NCI-H1105 (cell line): Measurements from ENCODE around the gene TAF4.
"Not testable (repeated sequence)": the region's sequence is repeated elsewhere in the genome, so short reads cannot be mapped to it uniquely, and the experiment has no call there.

Experiments used
- DNase-seq: peaks from one replicate; lab custom pipeline; 2025; lab: John Stamatoyannopoulos, UW

TAF4 gene, protein sequence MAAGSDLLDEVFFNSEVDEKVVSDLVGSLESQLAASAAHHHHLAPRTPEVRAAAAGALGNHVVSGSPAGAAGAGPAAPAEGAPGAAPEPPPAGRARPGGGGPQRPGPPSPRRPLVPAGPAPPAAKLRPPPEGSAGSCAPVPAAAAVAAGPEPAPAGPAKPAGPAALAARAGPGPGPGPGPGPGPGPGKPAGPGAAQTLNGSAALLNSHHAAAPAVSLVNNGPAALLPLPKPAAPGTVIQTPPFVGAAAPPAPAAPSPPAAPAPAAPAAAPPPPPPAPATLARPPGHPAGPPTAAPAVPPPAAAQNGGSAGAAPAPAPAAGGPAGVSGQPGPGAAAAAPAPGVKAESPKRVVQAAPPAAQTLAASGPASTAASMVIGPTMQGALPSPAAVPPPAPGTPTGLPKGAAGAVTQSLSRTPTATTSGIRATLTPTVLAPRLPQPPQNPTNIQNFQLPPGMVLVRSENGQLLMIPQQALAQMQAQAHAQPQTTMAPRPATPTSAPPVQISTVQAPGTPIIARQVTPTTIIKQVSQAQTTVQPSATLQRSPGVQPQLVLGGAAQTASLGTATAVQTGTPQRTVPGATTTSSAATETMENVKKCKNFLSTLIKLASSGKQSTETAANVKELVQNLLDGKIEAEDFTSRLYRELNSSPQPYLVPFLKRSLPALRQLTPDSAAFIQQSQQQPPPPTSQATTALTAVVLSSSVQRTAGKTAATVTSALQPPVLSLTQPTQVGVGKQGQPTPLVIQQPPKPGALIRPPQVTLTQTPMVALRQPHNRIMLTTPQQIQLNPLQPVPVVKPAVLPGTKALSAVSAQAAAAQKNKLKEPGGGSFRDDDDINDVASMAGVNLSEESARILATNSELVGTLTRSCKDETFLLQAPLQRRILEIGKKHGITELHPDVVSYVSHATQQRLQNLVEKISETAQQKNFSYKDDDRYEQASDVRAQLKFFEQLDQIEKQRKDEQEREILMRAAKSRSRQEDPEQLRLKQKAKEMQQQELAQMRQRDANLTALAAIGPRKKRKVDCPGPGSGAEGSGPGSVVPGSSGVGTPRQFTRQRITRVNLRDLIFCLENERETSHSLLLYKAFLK

DNA sequence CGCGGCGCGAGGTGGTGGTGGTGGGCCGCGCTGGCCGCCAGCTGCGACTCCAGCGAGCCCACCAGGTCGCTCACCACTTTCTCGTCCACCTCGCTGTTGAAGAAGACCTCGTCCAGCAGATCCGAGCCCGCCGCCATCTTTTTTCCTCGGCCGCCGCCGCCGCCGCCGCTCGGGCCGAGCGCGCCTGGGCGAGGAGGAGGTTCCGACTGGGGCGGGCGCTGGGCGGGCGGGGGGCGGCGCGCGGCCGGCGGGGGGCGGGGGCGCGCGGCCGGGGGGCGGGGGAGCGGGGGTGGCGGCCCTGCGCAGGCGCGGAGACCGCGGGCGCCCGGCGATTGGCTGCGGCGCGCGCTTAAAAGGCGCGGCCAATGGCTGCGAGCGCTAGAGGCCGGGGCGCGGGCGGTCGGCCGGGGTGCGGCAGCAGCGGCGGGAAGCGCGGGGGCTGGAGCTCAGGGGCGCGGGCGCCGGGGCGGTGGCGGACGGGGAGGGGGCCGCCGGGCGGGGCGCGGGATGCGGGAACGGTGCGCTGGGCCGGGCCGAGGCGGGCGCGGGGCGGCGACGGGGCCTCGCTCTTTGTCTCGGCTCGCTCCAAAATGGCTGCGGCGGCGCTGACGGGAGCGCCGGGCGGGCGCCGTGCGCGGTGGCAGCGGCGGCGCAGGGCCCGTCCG, at the start of gene TAF4:
Gene TAF4, minus strand, starts transcription at position 208 of the 665 bp plus-strand sequence. Its CDS starts 71 bp downstream, at position 137.
- DNase-seq: peak; percentile 66

DNA sequence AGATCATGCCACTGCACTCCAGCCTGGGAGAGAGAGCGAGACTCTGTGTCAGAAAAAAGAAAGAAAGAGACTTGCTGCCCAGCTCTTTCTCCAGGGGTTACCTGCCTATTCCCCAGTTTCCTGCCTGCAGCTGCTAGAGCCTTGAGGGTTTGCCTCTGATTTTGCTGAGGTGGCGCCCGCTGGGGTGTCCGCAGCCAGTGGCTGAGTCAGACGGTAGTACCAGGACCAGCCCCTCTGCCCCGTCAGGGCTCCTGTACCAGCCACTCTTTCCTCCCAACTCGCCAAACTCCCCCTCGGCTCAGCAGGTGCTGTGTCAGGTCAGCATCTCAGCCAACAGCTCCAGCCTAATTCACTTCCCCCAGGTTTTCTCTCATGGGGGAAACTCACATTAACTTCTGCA, 49.2 kb upstream of the TAF4 start:
- DNase-seq: no peak

DNA sequence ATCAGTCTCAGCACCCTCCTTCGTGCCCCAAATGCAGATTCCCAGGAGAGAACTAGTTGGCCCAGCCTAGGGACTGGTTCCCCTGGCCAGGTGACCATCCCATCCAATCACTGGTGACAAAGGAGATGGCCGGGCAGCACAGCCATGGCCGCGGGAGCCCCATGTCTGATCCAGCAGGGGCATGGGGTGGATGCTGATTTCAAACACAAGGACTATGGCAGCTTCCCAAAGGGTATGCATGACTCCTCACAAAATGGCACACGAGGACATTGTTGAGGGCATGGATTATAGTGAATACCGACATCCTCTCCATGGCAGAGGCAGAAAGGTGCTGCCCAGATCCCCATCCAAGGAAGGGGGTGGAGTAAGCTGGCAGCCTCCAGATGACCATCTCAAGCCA, 46.7 kb upstream of the TAF4 start:
- no peak for DNase-seq

DNA sequence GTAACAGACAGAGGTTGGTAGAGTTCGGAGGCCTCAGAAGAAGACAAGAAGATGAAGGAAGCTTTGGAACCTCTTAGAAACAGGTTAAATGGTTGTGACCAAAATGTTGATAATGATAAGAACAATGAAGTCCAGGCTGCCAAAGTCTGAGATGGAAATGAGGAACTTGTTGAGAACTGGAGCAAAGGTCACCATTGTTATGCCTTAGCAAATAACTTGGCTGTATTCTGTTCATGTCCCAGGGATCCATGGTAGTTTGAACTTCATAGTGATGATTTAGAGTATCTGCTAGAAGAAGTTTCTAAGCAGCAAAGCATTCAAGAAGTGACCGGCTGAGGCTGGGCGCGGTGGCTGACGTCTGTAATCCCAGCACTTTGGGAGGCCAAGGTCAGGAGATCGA, 45.5 kb upstream of the TAF4 start:
- no peak for DNase-seq

DNA sequence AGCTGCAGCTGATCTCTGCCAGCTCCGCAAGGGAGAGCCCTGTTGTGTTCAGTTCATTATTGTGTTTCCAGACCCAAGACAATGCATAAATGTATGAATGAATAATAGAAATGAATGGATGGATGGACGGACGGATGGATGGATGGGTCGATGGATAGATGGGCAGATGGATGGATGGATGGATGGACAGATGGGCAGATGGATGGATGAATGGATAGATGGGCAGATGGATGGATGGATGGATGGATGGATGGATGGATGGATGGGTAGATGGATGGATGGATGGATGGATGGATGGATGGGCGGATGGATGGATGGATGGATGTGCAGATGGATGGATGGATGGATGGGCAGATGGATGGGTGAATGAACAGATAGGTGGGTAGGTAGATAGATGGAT, 39.9 kb upstream of the TAF4 start:
- DNase-seq: no peak

DNA sequence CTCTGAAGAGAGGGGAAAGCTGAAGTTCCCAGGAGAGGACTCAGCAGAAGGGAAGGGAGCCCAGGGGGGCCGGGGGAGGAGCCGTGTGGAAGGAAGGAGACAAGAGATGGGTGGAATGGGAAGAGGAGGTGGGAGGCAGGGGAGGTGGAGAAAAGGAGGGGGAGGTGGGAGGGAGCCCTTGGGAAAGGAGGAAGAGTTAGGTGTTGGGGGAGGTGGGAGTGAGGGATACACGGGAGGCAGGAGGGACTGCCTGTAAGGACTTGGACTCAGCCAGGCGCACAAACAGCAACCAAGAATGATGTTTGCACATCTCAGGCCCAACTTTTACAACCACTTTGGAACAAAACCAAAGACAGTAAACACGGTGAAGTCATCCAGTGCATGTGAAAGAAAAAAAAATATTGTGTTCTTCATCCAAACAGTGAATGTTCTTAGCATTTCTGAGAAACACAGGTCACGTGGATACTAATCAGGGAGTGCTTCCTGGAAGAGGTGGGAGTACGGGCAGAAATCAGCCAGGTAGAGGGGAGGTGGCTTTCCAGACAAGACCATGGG, 39.2 kb upstream of the TAF4 start:
- no peak for DNase-seq

DNA sequence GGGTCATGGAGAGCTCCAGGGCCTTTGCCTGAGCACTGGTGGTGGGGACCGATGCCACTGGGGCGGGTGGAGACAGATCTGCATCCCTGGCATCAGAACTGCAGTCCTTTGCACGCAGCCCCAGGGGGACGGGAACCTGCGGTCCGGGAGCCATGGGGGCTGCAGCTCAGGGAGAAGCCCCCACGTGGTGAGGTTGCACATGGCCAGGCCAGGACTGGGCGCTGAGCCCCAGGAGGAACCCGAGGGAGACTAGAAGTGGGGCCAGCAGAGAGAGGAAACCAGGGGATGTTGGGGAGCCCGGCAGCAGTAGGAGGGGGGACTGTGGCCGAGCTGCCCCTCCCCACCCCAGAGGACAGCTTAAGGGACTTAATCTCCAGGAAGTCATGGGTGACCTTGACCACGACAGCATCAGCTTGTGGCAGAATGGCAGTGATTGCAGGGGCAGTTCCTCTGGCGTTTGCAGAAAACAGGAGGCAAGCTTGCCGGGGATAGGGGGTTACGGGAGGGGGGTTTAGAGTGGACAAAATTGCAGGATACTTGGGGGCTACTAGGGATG, 38.6 kb upstream of the TAF4 start:
- no peak for DNase-seq

DNA sequence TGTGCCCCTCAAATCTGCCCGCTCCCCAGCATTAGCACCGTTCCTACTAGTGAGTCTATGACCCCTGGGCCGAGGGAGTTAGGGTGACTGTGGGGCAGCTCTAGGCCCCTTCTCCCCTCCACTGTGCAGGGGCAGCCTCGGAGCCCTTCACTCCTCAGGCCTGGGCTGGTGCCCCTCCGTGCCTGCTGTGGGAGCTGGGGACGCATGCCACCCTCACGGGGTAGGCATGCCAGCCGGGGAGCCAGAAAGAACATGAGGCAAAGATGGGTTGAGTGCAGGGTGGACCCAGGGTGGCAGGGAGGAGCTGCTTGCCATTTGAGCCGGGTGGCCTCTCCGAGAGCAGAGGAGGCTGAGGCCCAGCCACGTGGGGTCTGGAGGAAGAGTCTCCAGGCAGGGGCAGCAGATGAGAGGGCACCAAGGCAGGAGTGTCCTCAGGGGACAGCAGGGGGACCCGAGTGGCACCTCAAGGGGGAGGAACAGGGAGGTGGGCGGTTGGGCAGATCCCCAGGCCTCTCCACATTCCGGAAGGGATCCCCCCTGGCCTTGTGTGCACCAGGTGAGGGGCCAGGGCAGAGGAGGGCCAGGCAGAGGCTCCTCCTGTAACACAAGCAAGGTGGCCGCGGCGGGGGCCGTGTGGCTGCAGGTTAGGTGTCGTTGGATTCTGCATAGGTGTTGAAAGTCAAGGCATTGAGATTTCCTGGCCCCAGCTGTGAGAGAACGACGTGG, 38.0 kb upstream of the TAF4 start:
- DNase-seq: no peak

DNA sequence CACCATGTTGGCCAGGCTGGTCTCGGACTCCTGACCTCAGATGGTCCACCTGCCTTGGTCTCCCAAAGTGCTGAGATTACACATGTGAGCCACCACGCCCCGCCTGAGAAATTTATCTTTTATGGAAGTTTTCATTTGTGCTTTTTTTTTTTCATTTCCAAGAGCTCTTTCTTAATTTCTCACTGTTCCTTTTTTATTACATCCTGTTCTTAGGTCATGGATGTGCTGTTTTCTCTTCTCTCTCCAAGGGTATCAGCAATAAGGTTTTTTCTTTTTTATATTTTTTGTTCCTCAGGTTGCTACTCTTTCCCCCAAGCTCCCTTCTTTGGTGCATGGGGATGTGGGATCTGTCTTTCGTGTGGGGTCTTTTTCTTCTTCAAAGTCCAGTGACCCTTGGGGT, 35.4 kb upstream of the TAF4 start:
- DNase-seq: no peak

DNA sequence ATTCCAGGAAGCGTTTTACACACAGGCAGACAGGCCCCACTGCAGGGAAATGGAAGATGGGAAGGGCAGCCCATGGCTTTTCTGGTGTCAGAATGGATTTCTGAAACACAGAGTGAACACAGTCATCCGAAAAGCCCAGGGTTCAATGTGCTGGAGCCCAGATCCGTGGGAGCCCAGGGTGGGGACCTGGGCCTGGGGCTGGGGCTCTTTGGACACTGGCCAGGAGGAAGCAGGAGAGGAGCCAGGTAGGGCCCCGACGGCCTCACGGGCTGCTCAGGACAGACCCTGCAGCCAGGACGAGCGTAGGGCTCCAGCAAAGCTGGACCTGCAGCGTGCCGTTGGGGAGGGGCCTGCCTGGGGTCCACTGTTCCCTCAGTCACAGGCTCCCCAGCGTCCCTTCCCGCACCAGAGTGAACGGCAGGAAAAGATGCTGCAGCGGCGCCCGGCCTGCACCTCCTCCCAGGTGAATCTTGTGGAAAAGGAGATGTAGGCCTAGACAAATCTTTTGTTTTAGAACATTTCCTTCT, 32.3 kb upstream of the TAF4 start:
- no peak for DNase-seq

DNA sequence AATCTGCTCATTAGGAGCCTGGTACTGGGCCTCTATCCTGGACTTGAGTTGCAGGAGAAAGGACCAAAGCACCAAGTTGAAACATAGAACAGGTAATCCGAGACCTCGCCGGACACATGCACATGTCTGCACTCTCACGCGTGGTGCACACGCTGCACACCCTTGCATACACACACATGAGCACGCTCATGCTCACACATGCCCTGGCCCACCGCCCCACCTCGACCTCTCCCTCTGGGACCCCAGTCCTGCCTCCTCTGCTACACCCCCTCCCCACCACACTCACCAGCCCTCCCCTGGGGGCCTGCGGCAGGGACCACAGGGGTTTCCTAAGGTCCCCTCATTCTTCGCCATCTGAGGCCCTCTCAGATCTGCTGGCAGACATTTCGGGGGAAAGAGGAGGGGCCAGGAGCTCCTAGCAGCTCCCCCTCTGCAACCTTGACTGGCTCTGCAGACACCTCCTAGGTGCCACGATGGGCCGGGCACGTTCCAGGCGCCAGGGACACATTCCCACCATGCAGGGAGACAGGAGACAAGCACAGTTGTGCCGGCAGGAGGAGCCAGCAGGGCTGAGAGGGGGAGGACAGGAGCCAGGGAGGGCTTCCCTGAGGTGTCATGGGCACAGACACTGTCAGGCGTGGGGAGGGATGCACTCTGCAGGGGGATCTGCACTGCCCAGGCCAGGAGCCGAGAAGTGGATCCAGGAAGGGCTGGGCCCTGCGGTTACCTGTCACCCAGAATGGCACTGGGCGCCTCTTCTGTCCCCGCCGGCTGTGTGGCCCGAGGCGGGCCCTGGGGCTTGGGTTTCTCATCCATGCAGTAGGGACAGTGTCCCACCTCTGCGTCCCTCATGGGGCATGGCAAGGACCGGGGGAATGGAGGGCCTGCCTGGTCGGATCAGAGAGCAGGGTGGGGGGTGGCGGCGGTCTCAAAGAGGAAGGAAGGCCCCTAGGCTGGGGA, 31.0 kb upstream of the TAF4 start:
- no peak for DNase-seq

DNA sequence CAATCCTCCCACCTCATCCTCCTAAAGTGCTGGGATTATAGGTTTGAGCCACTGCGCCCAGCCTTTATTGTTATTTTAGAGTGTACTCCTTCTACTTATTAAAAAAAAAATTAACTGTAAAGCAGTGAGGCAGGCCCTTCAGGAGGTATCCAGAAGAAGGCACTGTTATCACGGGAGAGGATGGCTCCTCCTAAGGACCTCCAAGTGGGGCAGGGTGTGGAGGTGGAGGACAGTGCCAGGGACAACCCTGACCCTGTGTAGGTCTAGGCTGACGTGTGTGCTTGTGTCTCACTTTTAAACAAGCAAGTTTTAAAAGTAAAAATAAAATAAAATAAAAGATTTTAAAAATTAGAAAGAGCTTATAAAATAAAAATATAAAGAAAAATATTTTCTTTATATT, 23.7 kb upstream of the TAF4 start:
- no peak for DNase-seq

DNA sequence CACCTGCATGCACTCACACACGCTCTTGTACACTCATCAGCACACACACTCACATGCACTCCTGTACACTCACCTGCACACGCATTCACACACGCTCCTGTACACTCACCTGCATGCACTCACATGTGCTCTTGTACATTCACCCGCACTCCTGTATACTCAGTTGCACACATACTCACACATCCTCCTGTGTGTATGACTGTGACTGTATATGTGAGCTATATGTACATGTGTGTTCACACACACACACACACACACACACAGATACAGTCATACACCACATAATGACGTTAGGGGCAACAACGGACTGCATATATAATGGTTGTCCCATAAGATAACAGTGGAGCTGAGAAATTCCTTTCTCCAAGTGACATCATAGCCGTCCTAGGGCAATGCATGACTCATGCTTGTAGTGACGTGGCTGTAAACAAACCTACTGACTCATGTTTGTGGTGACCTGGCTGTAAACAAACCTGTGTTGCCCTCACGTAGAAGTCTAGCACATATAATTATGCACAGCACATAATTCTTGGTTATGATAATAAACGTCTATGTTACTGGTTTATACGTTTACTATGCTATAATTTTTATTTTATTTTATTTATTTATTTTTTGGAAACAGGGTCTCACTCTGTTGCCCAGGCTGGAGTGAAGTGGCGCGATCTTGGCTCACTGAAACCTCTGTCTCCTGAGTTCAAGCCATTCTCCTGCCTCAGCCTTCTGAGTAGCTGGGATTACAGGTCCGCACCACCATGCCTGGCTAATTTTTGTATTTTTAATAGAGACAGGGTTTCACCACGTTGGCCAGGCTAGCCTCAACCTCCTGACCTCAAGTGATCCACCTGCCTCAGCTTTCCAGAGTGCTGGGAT, 22.8 kb upstream of the TAF4 start:
- DNase-seq: no peak

DNA sequence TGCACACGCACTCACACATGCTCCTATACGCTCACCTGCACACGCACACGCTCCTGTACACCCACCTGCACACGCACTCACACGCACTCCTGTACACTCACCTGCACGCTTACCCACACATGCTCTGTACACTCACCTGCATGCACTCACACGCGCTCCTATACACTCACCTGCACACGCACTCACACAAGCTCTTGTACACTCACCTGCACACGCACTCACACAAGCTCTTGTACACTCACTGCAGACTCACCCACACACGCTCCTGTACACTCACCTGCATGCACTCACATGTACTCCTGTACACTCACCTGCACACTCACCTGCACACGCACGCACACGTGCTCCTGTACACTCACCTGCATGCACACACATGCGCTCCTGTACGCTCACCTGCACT, 22.0 kb upstream of the TAF4 start:
- no peak for DNase-seq

DNA sequence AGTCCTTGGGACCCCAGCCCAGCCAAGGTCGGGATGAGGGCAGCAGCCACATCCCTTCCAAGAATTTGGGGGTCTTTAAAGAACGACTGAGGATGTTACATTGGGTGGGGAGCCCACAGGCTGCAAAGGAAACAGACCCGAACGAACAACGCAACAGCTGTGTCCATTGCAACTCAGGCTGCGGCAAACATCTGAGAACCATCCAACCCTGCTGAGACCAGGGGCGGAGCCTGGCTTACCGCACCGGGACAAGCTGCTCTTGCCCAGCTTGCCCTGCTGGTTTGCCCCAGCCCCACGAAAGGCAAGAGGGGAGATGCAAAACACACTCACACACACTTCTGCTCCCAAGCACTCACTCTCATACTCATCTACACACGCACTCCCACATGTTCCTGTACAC, 21.5 kb upstream of the TAF4 start:
- no peak for DNase-seq

DNA sequence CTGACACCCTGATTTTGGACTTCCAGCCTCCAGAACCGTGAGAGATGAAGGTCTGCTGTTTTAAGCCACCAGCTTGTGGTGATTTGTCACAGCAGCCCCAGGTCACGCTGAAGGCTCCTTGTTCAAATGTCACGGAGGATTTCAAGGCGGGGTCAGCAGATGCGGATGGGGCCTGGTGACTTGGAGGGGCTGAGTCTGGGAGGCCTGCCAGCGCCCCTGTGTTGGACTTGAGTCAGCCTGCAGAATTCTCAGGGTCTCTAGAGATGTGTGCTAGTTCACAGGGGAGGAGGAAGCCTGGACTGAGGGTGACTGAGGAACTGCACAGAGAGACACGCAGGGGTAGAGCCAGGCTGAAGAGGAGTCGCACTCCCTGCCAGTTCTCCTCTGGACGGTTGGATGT, 19.5 kb upstream of the TAF4 start:
- no peak for DNase-seq

DNA sequence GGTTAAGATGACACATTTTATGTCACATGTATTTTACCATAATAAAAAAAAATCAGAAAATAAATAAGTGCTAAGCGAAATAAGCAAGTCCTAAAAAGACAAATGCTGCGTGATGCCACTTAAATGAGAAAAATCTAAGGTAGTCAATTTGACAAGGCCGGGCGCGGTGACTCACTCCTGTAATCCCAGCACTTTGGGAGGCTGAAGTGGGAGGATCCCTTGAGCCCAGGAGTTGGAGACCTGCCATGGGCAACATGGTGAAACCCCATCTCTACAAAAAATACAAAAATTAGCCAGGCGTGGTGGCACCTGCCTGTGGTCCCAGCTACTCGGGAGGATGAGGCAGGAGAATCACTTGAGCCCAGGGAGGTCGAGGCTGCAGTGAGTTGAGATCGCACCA, 18.5 kb upstream of the TAF4 start:
- DNase-seq: not testable (repeated sequence)

DNA sequence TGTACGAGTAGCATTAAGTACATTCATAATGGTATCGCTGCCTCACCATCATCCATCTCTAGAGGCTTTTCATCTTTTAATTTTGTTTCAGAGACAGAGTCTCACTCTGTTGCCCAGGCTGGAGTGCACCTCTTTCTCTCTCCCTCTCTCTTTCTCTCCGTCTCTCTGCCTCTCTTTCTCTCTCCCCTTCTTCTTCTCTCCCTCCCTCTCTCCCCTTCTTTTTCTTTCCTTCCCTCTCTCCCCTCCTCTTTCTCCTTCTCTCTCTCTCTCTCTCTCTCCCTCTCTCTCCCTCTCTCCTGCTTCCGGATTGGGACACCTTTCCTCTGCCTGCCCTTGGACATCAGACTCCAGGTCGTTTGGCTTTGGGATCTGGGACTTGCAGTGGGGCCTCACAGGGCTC, 17.6 kb upstream of the TAF4 start:
- no peak for DNase-seq
